ENCODE data around the gene SEH1L. TPM values are rescaled to one million over a fixed set of nuclear protein-coding genes. Genes with fewer than 3 reads are reported as not detected.

The SEH1L gene
- polyA plus RNA-seq, 1 donor from 2014 or later: 11.5 TPM

GRCh38 chr18:12991821-12992179 lies 44.0 kb downstream of the SEH1L start:
- Histone ChIP-seq H4K20me1 (ENCODE audit: insufficient read depth) (no peaks in the 10 kb centered on the region), H3K9me2 (ENCODE audit: insufficient read depth, low read length) (no peaks in the 10 kb centered on the region), H3K27ac (ENCODE audit: low read length) (peak overlapping the region; percentile 74), H3F3A (ENCODE audit: insufficient read depth, low read length, poor library complexity, severe bottlenecking) (no peaks in the 10 kb centered on the region), H2AFZ (ENCODE audit: low read depth, low read length) (peak overlapping the region; percentile 88), H3K9ac (ENCODE audit: low read length) (peak overlapping the region; percentile 80), H3K9me3 (ENCODE audit: low read length) (no peaks in the 10 kb centered on the region), H3K27me3 (ENCODE audit: insufficient read depth, low read depth, low read length) (no peaks in the 10 kb centered on the region), H3K4me2 (ENCODE audit: low read length) (peak overlapping the region; percentile 78), H3K4me3 (ENCODE audit: low read length) (peak overlapping the region; percentile 93), H3K36me3 (ENCODE audit: insufficient read depth, low read length) (no peaks in the 10 kb centered on the region), H3K79me2 (replicated peaks; ENCODE audit: insufficient read depth, low read length) (peaks cover 46% of the 10 kb centered on the region)
- TF ChIP-seq REST (IDR thresholded peaks at IDR 0.05; ENCODE audit: borderline replicate concordance): no peak
- TF ChIP-seq POLR2AphosphoS5 (IDR thresholded peaks at IDR 0.05): no peak
- no peak for TF ChIP-seq RAD21 (conservative IDR thresholded peaks at IDR 0.05)
- TF ChIP-seq, protein P1, sequence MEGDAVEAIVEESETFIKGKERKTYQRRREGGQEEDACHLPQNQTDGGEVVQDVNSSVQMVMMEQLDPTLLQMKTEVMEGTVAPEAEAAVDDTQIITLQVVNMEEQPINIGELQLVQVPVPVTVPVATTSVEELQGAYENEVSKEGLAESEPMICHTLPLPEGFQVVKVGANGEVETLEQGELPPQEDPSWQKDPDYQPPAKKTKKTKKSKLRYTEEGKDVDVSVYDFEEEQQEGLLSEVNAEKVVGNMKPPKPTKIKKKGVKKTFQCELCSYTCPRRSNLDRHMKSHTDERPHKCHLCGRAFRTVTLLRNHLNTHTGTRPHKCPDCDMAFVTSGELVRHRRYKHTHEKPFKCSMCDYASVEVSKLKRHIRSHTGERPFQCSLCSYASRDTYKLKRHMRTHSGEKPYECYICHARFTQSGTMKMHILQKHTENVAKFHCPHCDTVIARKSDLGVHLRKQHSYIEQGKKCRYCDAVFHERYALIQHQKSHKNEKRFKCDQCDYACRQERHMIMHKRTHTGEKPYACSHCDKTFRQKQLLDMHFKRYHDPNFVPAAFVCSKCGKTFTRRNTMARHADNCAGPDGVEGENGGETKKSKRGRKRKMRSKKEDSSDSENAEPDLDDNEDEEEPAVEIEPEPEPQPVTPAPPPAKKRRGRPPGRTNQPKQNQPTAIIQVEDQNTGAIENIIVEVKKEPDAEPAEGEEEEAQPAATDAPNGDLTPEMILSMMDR (IDR thresholded peaks at IDR 0.05; ENCODE audit: poor library complexity, severe bottlenecking): no peak

DNA sequence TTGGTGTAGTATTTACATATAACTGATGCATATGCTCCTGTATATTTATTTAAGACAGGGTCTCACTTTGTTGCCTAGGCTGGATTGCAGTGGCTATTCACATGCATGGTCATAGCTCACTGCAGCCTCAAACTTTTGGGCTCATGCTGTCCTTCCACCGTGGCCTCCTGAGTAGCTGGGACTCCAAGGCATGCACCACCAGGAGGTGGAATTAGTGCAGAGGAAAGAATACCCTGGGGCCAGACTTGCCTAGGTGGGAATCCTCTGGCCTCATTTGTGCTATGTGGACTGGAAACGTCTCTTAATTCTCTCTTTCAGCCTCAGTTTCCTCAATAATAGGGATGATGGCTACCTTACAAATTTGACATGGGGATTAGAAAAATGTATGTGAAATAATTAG lies 45.6 kb downstream of the SEH1L start:
- H3K4me2 ChIP-seq (ENCODE audit: low read length): no peak overlapping the region
- no peaks in the 10 kb centered on the region for H3K27me3 ChIP-seq (ENCODE audit: insufficient read depth, low read depth, low read length)
- no peaks in the 10 kb centered on the region for H3K36me3 ChIP-seq (ENCODE audit: insufficient read depth, low read length)
- H4K20me1 ChIP-seq (ENCODE audit: insufficient read depth): no peaks in the 10 kb centered on the region
- H3K4me3 ChIP-seq (ENCODE audit: low read length): no peak overlapping the region
- H2AFZ ChIP-seq (ENCODE audit: low read depth, low read length): no peak overlapping the region
- H3K9me2 ChIP-seq (ENCODE audit: insufficient read depth, low read length): no peaks in the 10 kb centered on the region
- no peak overlapping the region for H3K27ac ChIP-seq (ENCODE audit: low read length)
- no peaks in the 10 kb centered on the region for H3K9me3 ChIP-seq (ENCODE audit: low read length)
- no peak for TF ChIP-seq EP300 (conservative IDR thresholded peaks at IDR 0.05; ENCODE audit: poor library complexity, severe bottlenecking)
- TF ChIP-seq EZH2 (IDR thresholded peaks at IDR 0.05; ENCODE audit: borderline replicate concordance, insufficient read depth, low read length, poor library complexity, severe bottlenecking): no peak
- TF ChIP-seq MXI1 (conservative IDR thresholded peaks at IDR 0.05; ENCODE audit: poor library complexity, severe bottlenecking): no peak
- TF ChIP-seq, protein P1 (IDR thresholded peaks at IDR 0.05; ENCODE audit: poor library complexity, severe bottlenecking): no peak
- no peak for TF ChIP-seq POLR2AphosphoS5 (IDR thresholded peaks at IDR 0.05)
- no peak for TF ChIP-seq SMC3 (conservative IDR thresholded peaks at IDR 0.05; ENCODE audit: poor library complexity)
- no peak for TF ChIP-seq RAD21 (conservative IDR thresholded peaks at IDR 0.05)
- no peak for TF ChIP-seq TAF1 (IDR thresholded peaks at IDR 0.05; ENCODE audit: low read depth)
- no peak for TF ChIP-seq REST (IDR thresholded peaks at IDR 0.05; ENCODE audit: borderline replicate concordance)
- H3K79me2 ChIP-seq (replicated peaks; ENCODE audit: insufficient read depth, low read length): peaks cover 46% of the 10 kb centered on the region
- no peak overlapping the region for H3K9ac ChIP-seq (ENCODE audit: low read length)
- H3F3A ChIP-seq (ENCODE audit: insufficient read depth, low read length, poor library complexity, severe bottlenecking): no peaks in the 10 kb centered on the region

All from neural cell (in vitro differentiated cells).